GM23248 (cell line): ENCODE data around the gene GET3.

Source experiments
- EZH2 ChIP-seq: fragments of 200-600 bp; sonication (generic); IDR thresholded peaks from 2 replicates; pipeline ENCODE4 v1.6.1; 2018; ENCODE audit warnings: antibody characterized with exemption, mild to moderate bottlenecking; ENCODE audit not compliant: insufficient read depth, poor library complexity, severe bottlenecking
- EZH2phosphoT487 ChIP-seq: fragments of 200-600 bp; sonication (generic); IDR thresholded peaks from 2 replicates; pipeline ENCODE4 v1.6.1; 2018; ENCODE audit warnings: antibody characterized with exemption, moderate library complexity, mild to moderate bottlenecking, low read depth; ENCODE audit not compliant: insufficient read depth

GRCh38 chr19:12766051-12766521 is 28.8 kb downstream of the GET3 start:
- TF ChIP-seq EZH2 (no peak), EZH2phosphoT487 (no peak)
